Measurements from ENCODE around the gene RPTOR.

Gene RPTOR

DNA sequence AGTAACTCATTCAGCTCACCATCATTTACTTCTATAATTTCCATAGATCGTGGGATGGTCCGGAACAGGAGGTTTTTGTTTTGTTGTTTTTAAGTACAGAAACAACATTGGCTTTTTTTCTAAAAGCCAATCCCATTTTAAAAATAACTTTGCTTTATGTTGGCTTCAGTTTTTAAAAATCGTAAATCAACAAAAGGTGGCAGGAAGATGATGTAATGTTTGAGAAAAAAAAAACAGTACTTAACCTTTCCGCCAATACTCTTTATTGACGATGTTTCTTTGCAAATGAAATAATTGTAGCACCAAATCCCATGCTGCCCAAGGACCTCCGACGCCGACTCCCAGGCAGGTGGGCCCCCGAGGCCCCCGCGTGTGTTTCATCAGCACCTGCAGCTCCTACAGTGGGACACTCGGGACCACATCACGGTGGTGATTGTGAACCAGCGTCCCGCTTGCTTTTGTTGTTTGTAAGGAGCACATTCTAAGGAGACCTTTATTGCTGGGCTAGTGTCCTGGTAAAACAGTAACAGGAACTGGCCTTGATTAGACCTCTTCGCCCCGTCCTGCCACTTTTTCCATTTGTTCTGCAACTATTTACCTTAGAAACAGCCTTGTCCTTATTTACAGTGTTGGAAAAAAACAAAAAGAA is 306.8 kb downstream of the RPTOR start:
- H3K4me3 ChIP-seq (ENCODE audit: low read depth in 1 of 5, low read length in 5 of 5): no peak overlapping the region
- no peak overlapping the region for H3K9ac ChIP-seq (ENCODE audit: low read length in 5 of 5)
- peaks cover 0 to 6% (median 0%) of the 10 kb centered on the region in 5 donors for H3K4me1 ChIP-seq (ENCODE audit: control insufficient read depth in 5 of 5, insufficient read depth in 5 of 5, low read length in 5 of 5)
- no peak overlapping the region for H3K27ac ChIP-seq (ENCODE audit: low read depth, low read length)
- H3K9me3 ChIP-seq (ENCODE audit: control insufficient read depth in 5 of 5, low read length in 5 of 5): no peaks in the 10 kb centered on the region
- peaks cover 0 to 49% (median 34%) of the 10 kb centered on the region in 5 donors for H3K36me3 ChIP-seq (ENCODE audit: control insufficient read depth in 5 of 5, insufficient read depth in 5 of 5, low read length in 5 of 5)
- no peaks in the 10 kb centered on the region for H3K27me3 ChIP-seq (ENCODE audit: control insufficient read depth in 5 of 5, insufficient read depth in 4 of 5, low read length in 5 of 5)

DNA sequence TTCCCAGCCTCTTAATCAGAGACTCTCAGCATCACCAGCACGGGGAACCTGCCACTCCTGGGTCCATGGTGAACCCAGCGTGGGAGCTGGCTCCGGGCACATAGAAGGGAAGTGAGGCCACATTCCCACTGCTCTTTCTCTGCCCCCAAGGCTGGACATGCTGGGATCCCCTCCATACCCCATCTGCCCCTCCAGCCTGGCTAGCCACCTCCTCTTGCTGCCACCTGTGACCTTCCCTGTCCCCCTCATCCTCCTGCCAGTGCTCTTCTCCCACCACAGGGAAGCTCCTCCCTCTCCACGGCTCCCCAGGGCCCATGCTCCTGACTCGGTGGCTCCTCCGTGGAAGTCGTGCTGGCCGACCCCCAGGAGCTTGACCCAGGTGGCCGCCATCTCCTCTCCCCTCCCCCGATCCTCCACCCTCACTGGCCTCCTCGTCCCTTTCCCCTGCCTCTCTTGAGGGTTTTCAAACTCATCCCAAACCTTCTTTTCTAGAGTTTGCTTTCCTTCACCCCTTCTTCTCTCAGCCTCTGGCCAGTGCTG is 307.9 kb downstream of the RPTOR start:
- H3K4me3 ChIP-seq (ENCODE audit: low read depth in 1 of 5, low read length in 5 of 5): no peak overlapping the region
- no peak overlapping the region for H3K9ac ChIP-seq (ENCODE audit: low read length in 5 of 5)
- no peaks in the 10 kb centered on the region for H3K27me3 ChIP-seq (ENCODE audit: control insufficient read depth in 5 of 5, insufficient read depth in 4 of 5, low read length in 5 of 5)
- H3K27ac ChIP-seq (ENCODE audit: low read depth, low read length): no peak overlapping the region
- no peaks in the 10 kb centered on the region for H3K9me3 ChIP-seq (ENCODE audit: control insufficient read depth in 5 of 5, low read length in 5 of 5)
- peaks cover 0 to 47% (median 33%) of the 10 kb centered on the region in 5 donors for H3K36me3 ChIP-seq (ENCODE audit: control insufficient read depth in 5 of 5, insufficient read depth in 5 of 5, low read length in 5 of 5)
- peaks cover 0 to 6% (median 0%) of the 10 kb centered on the region in 5 donors for H3K4me1 ChIP-seq (ENCODE audit: control insufficient read depth in 5 of 5, insufficient read depth in 5 of 5, low read length in 5 of 5)

GRCh38 chr17:80853076-80853475 is 308.4 kb downstream of the RPTOR start:
- H3K27me3 ChIP-seq (ENCODE audit: control insufficient read depth in 5 of 5, insufficient read depth in 4 of 5, low read length in 5 of 5): no peaks in the 10 kb centered on the region
- no peaks in the 10 kb centered on the region for H3K9me3 ChIP-seq (ENCODE audit: control insufficient read depth in 5 of 5, low read length in 5 of 5)
- H3K36me3 ChIP-seq (ENCODE audit: control insufficient read depth in 5 of 5, insufficient read depth in 5 of 5, low read length in 5 of 5): peaks cover 0 to 47% (median 31%) of the 10 kb centered on the region in 5 donors
- no peak overlapping the region for H3K4me3 ChIP-seq (ENCODE audit: low read depth in 1 of 5, low read length in 5 of 5)
- peaks cover 0 to 6% (median 0%) of the 10 kb centered on the region in 5 donors for H3K4me1 ChIP-seq (ENCODE audit: control insufficient read depth in 5 of 5, insufficient read depth in 5 of 5, low read length in 5 of 5)
- H3K27ac ChIP-seq (ENCODE audit: low read depth, low read length): no peak overlapping the region
- no peak overlapping the region for H3K9ac ChIP-seq (ENCODE audit: low read length in 5 of 5)

GRCh38 chr17:80854220-80854619 is 309.6 kb downstream of the RPTOR start:
- Histone ChIP-seq H3K36me3 (ENCODE audit: control insufficient read depth in 5 of 5, insufficient read depth in 5 of 5, low read length in 5 of 5) (peaks cover 0 to 38% (median 22%) of the 10 kb centered on the region in 5 donors), H3K27ac (ENCODE audit: low read depth, low read length) (no peak overlapping the region), H3K9ac (ENCODE audit: low read length in 5 of 5) (no peak overlapping the region), H3K27me3 (ENCODE audit: control insufficient read depth in 5 of 5, insufficient read depth in 4 of 5, low read length in 5 of 5) (no peaks in the 10 kb centered on the region), H3K4me1 (ENCODE audit: control insufficient read depth in 5 of 5, insufficient read depth in 5 of 5, low read length in 5 of 5) (peaks cover 0 to 11% (median 7%) of the 10 kb centered on the region in 5 donors), H3K9me3 (ENCODE audit: control insufficient read depth in 5 of 5, low read length in 5 of 5) (no peaks in the 10 kb centered on the region), H3K4me3 (ENCODE audit: low read depth in 1 of 5, low read length in 5 of 5) (no peak overlapping the region)

GRCh38 chr17:80855196-80855947 is 310.7 kb downstream of the RPTOR start:
- Histone ChIP-seq H3K36me3 (ENCODE audit: control insufficient read depth in 5 of 5, insufficient read depth in 5 of 5, low read length in 5 of 5) (peaks cover 0 to 41% (median 22%) of the 10 kb centered on the region in 5 donors), H3K4me3 (ENCODE audit: low read depth in 1 of 5, low read length in 5 of 5) (no peak overlapping the region), H3K27ac (ENCODE audit: low read depth, low read length) (no peak overlapping the region)

DNA sequence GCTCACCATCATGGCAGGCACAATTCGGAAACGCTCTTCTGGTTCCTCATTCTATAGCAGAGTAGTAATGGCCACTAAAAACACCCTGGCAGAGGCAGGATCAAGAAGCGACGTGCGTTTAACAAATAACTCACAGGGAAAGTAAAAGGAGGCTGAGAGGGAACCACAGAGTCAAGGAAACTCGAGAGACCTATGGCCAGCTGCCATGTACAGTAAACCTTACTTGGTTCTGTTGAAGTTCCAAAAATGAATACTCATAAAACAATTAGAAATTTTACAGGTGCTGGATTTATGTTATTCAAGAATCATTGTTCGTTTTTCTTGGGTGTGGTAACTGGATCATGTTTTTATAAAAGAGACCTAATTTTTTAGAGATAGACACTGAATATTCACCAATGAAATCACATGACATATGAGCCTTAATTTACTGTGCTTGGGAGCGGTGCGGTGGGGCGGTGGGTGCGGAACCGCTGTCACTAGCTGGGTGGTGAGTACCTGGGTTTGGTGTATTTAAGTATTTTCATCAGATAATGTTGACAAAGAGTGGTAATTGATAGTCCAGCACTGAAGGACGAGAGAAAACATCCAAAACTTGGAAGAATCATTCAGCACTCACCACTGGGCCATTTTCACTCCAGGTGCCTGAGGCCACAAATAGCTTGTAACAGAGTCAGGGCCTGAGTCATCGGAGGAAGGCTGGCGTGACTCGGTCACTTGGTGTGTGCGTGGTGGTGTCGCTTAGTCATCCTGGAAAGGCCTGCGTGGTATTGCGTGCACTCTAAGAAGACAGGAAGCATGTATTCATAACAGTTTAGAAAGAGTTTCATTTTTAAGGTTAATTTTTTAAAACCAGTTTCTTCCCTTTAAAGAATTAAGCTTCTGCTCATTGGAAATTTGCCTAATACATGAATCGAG is 311.6 kb downstream of the RPTOR start:
- Histone ChIP-seq H3K27me3 (ENCODE audit: control insufficient read depth in 5 of 5, insufficient read depth in 4 of 5, low read length in 5 of 5) (no peaks in the 10 kb centered on the region), H3K27ac (ENCODE audit: low read depth, low read length) (no peak overlapping the region), H3K4me1 (ENCODE audit: control insufficient read depth in 5 of 5, insufficient read depth in 5 of 5, low read length in 5 of 5) (peaks cover 0 to 21% (median 12%) of the 10 kb centered on the region in 5 donors), H3K9ac (ENCODE audit: low read length in 5 of 5) (no peak overlapping the region), H3K9me3 (ENCODE audit: control insufficient read depth in 5 of 5, low read length in 5 of 5) (no peaks in the 10 kb centered on the region), H3K36me3 (ENCODE audit: control insufficient read depth in 5 of 5, insufficient read depth in 5 of 5, low read length in 5 of 5) (peaks cover 0 to 38% (median 22%) of the 10 kb centered on the region in 5 donors), H3K4me3 (ENCODE audit: low read depth in 1 of 5, low read length in 5 of 5) (no peak overlapping the region)

More at GRCh38 chr17:80855196-80855947, 310.7 kb downstream of the RPTOR start:
- no peak overlapping the region for H3K9ac ChIP-seq (ENCODE audit: low read length in 5 of 5)
- peaks cover 0 to 16% (median 12%) of the 10 kb centered on the region in 5 donors for H3K4me1 ChIP-seq (ENCODE audit: control insufficient read depth in 5 of 5, insufficient read depth in 5 of 5, low read length in 5 of 5)
- H3K9me3 ChIP-seq (ENCODE audit: control insufficient read depth in 5 of 5, low read length in 5 of 5): no peaks in the 10 kb centered on the region
- H3K27me3 ChIP-seq (ENCODE audit: control insufficient read depth in 5 of 5, insufficient read depth in 4 of 5, low read length in 5 of 5): no peaks in the 10 kb centered on the region

DNA sequence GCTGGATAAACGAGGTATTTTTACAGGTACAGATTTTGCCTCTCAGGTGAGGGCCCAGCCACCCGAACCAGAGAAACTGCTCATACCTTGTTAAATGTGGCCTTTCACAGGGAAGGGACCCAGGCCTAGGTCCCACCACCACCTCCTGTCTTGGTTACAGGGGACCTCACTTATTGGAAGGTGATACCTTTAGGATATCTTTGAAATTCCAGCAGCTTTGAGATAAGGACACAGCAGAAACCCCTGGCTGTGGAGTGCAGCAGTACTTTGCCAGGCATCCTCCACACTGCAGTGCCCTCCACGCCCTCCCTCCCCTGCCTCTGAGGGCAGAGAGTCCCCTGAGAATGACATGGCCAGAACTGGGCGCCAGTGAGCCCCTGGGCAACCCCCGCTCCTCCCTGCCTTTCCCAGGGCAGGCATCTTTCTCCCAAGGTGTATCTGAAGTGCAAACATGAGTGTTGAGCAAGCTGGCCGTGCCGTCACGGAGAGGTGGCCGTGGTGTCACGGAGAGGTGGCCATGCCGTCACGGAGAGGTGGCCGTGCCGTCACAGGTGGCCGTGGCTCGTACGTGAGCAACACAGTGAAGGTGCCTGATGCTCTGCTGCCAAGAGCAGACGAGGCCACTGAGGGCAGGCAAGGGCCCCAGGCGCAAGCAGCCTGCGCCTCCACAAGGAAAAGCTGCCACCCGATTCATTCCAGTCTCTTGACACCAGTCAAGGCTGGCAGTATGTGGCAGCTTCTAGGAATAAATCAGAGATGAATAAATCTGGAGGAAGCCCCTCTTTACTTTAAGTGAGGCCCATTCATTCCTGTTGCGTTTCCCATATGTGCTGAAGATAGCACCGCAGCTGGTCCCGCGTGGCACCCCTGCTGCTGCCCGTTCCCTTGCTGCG is 312.5 kb downstream of the RPTOR start:
- H3K27me3 ChIP-seq (ENCODE audit: control insufficient read depth in 5 of 5, insufficient read depth in 4 of 5, low read length in 5 of 5): no peaks in the 10 kb centered on the region
- no peak overlapping the region for H3K4me3 ChIP-seq (ENCODE audit: low read depth in 1 of 5, low read length in 5 of 5)
- H3K9me3 ChIP-seq (ENCODE audit: control insufficient read depth in 5 of 5, low read length in 5 of 5): no peaks in the 10 kb centered on the region
- H3K27ac ChIP-seq (ENCODE audit: low read depth, low read length): no peak overlapping the region
- H3K4me1 ChIP-seq (ENCODE audit: control insufficient read depth in 5 of 5, insufficient read depth in 5 of 5, low read length in 5 of 5): peaks cover 0 to 15% (median 10%) of the 10 kb centered on the region in 5 donors
- peaks cover 0 to 38% (median 22%) of the 10 kb centered on the region in 5 donors for H3K36me3 ChIP-seq (ENCODE audit: control insufficient read depth in 5 of 5, insufficient read depth in 5 of 5, low read length in 5 of 5)
- no peak overlapping the region for H3K9ac ChIP-seq (ENCODE audit: low read length in 5 of 5)

- no peaks in the 10 kb centered on the region for H3K9me3 ChIP-seq (ENCODE audit: control insufficient read depth in 5 of 5, low read length in 5 of 5)
- H3K27ac ChIP-seq (ENCODE audit: low read depth, low read length): no peak overlapping the region
- no peak overlapping the region for H3K9ac ChIP-seq (ENCODE audit: low read length in 5 of 5)
- peaks cover 0 to 40% (median 24%) of the 10 kb centered on the region in 5 donors for H3K36me3 ChIP-seq (ENCODE audit: control insufficient read depth in 5 of 5, insufficient read depth in 5 of 5, low read length in 5 of 5)
- H3K4me3 ChIP-seq (ENCODE audit: low read depth in 1 of 5, low read length in 5 of 5): no peak overlapping the region
- H3K27me3 ChIP-seq (ENCODE audit: control insufficient read depth in 5 of 5, insufficient read depth in 4 of 5, low read length in 5 of 5): no peaks in the 10 kb centered on the region
- H3K4me1 ChIP-seq (ENCODE audit: control insufficient read depth in 5 of 5, insufficient read depth in 5 of 5, low read length in 5 of 5): peaks cover 0 to 15% (median 10%) of the 10 kb centered on the region in 5 donors
Observed at GRCh38 chr17:80857756-80858171, 313.1 kb downstream of the RPTOR start.

Data from subcutaneous abdominal adipose tissue (tissue), 5 donors.